ENCODE measurements around the gene EPG5. TPM values are rescaled to one million over a fixed set of nuclear protein-coding genes. Genes with fewer than 3 reads are reported as not detected.

EPG5 gene
- total RNA-seq, 2 experiments from 2014 or later: 4.8 to 8.7 TPM

DNA sequence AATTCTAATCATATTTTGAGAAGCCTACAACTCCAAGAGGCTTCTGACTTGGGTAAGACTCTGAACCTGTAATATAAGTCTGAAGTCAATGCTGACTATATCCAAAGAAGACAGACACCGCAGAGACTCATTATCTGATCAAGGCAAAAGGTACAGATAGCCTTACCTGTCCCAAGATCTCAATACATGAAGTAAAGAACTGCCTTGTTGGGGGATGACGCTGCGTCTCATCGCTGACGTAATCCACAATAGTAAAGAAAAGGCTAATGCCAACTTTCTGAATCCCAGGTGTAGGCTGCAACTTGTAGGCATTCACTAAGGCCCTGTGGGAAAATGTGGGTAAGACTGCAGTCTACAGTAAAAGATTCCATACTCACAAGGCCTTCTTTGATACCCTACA is 79.5 kb downstream of the EPG5 start:
- no TSS peak for BruUV-seq (replicated peaks)
- DNase-seq (ENCODE audit: low spot score): no peak
- ChIA-PET CTCF (ENCODE audit: unreplicated experiment) (no interaction called here), POLR2A (no interaction called here)
- H3K9me2 ChIP-seq (ENCODE audit: insufficient read depth, low read length): no peaks in the 10 kb centered on the region
- H3K36me3 ChIP-seq (ENCODE audit: insufficient read depth, low read length): no peaks in the 10 kb centered on the region
- no peak overlapping the region for H2AFZ ChIP-seq (ENCODE audit: low read length)
- no peaks in the 10 kb centered on the region for H3K9me3 ChIP-seq (ENCODE audit: low read length)
- H3K4me3 ChIP-seq (ENCODE audit: low read depth, low read length, poor library complexity, severe bottlenecking): no peak overlapping the region
- H3K27ac ChIP-seq (ENCODE audit: low read depth, low read length, poor library complexity, severe bottlenecking): no peak overlapping the region
- no peaks in the 10 kb centered on the region for H4K20me1 ChIP-seq (ENCODE audit: insufficient read depth, low read length)
- no peaks in the 10 kb centered on the region for H3K79me2 ChIP-seq (ENCODE audit: insufficient read depth, low read depth, low read length)
- H3K4me1 ChIP-seq (ENCODE audit: insufficient read depth, low read length, poor library complexity, severe bottlenecking): no peaks in the 10 kb centered on the region
- no peak overlapping the region for H3K4me2 ChIP-seq (ENCODE audit: low read length)
- intact Hi-C loops (cut with micrococcal nuclease; ENCODE audit: unreplicated experiment): no loop called here
- TF ChIP-seq CTCF (conservative IDR thresholded peaks at IDR 0.05; ENCODE audit: low read length): no peak
- TF ChIP-seq EZH2phosphoT487 (IDR thresholded peaks at IDR 0.05; ENCODE audit: borderline replicate concordance, low read depth, low read length): no peak

DNA sequence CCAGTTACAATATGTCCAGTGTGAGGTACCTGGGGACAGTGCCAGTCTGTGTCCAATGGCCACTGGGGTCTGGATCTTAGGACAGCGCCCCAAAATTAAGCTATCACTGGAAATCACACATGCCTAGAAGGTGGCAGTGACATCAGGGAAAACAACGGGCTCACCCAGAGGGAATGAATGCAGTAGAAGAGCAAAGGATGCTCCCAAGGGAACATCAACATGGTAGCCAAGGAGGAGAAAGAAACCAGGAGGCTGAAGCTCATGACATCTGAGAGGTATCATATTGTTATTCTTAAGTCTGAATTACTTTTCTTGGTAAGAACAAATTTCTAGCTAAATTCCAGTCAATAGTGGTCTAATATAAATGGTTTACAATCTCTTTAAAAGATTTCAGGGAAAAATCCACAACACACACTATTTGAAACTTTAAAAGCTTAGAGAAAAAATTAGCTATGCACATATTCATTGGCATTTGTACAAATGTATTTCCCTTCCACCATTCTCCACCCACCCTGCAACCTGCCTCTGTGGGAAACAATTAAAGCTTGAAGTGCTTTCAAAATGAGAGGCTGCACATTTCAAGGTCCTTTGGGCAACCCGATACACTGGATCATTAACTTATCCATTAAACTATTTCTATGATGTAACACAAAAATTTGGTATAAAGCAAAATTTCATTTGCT is 86.1 kb downstream of the EPG5 start:
- no TSS peak for BruUV-seq (replicated peaks)
- Histone ChIP-seq H2AFZ (ENCODE audit: low read length) (no peak overlapping the region), H3K4me1 (ENCODE audit: insufficient read depth, low read length, poor library complexity, severe bottlenecking) (no peaks in the 10 kb centered on the region), H3K9me3 (ENCODE audit: low read length) (no peaks in the 10 kb centered on the region), H3K79me2 (ENCODE audit: insufficient read depth, low read depth, low read length) (no peaks in the 10 kb centered on the region), H3K9me2 (ENCODE audit: insufficient read depth, low read length) (no peaks in the 10 kb centered on the region), H3K4me3 (ENCODE audit: low read depth, low read length, poor library complexity, severe bottlenecking) (no peak overlapping the region), H3K36me3 (ENCODE audit: insufficient read depth, low read length) (peaks cover 3% of the 10 kb centered on the region; the same call in 1 of the 2 replicates), H3K27ac (ENCODE audit: low read depth, low read length, poor library complexity, severe bottlenecking) (no peak overlapping the region), H3K4me2 (ENCODE audit: low read length) (no peak overlapping the region), H4K20me1 (ENCODE audit: insufficient read depth, low read length) (no peaks in the 10 kb centered on the region)
- CTCF ChIA-PET (ENCODE audit: unreplicated experiment): no interaction called here
- TF ChIP-seq CTCF (conservative IDR thresholded peaks at IDR 0.05; ENCODE audit: low read length): no peak
- no peak for TF ChIP-seq EZH2phosphoT487 (IDR thresholded peaks at IDR 0.05; ENCODE audit: borderline replicate concordance, low read depth, low read length)
- DNase-seq (ENCODE audit: low spot score): no peak
- intact Hi-C loops (cut with micrococcal nuclease; ENCODE audit: unreplicated experiment): no loop called here
- POLR2A ChIA-PET: no interaction called here
